Bronchus fibroblast of lung (primary cell): ENCODE results near the gene FXYD4. TPM values are rescaled to one million over a fixed set of nuclear protein-coding genes. Genes with fewer than 3 reads are reported as not detected.

Source experiments
- total RNA-seq: library from RNA; depleted of rRNA; stranded (reverse); fragments of >200 nt; gene quantifications from 2 replicates; pipeline ENCODE4 v1.2.3, GENCODE V29; 2015

Gene FXYD4, protein sequence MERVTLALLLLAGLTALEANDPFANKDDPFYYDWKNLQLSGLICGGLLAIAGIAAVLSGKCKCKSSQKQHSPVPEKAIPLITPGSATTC
- not detected in 2 replicates for total RNA-seq

GRCh38 chr10:43371418-43371817 is at the start of gene FXYD4:
Gene FXYD4, plus strand, starts transcription at chr10:43371636. Its CDS starts 2,111 bp downstream, at chr10:43373747.

DNA sequence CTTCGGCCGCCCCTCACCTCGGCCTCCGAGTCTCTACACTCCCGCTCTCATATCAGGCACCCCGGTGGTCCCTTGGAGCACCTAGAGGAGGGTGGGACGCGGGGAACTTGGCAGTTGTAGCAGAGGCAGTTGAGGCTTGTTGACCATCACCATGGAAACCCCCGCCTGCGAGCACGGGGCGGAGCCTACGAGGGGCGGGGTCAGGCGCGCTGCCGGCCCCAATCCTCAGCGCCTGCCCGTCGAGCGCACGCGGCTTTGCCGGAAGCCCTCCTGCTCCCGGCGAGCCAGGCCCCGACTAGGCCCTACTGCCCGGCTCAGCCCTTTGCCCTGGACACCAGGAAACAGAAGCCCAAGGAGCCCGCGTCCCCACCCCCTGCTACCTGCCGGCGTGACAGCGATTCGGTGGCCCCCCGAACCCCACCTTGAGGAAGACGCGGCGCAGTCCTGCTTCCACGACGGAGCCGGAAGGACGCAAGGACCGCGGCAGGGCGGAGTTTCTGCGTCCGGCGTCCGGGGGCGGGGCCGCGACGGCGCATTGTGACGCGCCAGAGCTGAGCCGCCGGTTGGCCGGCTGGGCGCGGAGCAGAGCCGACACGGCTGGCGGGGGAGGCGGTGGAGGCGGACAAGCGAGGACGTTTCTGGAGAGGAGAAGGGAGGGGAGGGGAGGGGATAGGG is 37.4 kb downstream of the FXYD4 start, which contains the start of gene HNRNPF:
Gene HNRNPF, minus strand, starts transcription at position 477 of the 675 bp plus-strand sequence. CDS start 21,302 bp downstream, outside the sequence.

Other genes with a start within 250 kb of the FXYD4 start
- gene CSGALNACT2, start 233.2 kb upstream of the FXYD4 start, total RNA-seq, result 8.3 and 10.4 TPM in 2 replicates
- 2.4 and 5.6 TPM in 2 replicates for gene RASGEF1A, start 104.6 kb upstream of the FXYD4 start, total RNA-seq
- gene HNRNPF, start 37.5 kb downstream of the FXYD4 start, total RNA-seq, result 245 and 266 TPM in 2 replicates
- 1.9 and 4.2 TPM in 2 replicates for gene ZNF487, start 65.5 kb downstream of the FXYD4 start, total RNA-seq
- gene ZNF239, start 203.0 kb downstream of the FXYD4 start, total RNA-seq, result 4.9 and 6.5 TPM in 2 replicates
- 2.7 and 3.7 TPM in 2 replicates for gene ZNF485, start 234.8 kb downstream of the FXYD4 start, total RNA-seq